Natural killer cell (primary cell): Measurements from ENCODE around the gene SPEN. TPM values are rescaled to one million over a fixed set of nuclear protein-coding genes. Genes with fewer than 3 reads are reported as not detected.

Experiments
- ATAC-seq, 3 donors: fragments of 150-1000 bp in 2 of 3; fragments of 200-7000 bp in 1 of 3; cut with Tn5 transposase; 1 replicate in 1 of 3; 2 replicates in 2 of 3; pipeline ENCODE4 v1.10.0; 2021; ENCODE audit warnings: mild to moderate bottlenecking in 2 of 3, moderate library complexity in 2 of 3
- DNase-seq, 2 donors: peaks; one replicate each; pipeline versions ENCODE4 v3.0.0 to v3.0.0-alpha.2; 2013 to 2021; ENCODE audit warnings: mixed read lengths in 1 of 2
- H3K27ac ChIP-seq: one replicate; pipeline ENCODE4 v1.5.1; 2013; ENCODE audit warnings: mild to moderate bottlenecking, low read length
- H3K27me3 ChIP-seq: one replicate; pipeline ENCODE4 v1.6.1; 2013; ENCODE audit warnings: low read length; ENCODE audit not compliant: control insufficient read depth, insufficient read depth
- H3K36me3 ChIP-seq: one replicate; pipeline ENCODE4 v1.6.1; 2013; ENCODE audit warnings: low read length; ENCODE audit not compliant: control insufficient read depth, insufficient read depth
- H3K4me1 ChIP-seq: one replicate; pipeline ENCODE4 v1.6.1; 2013; ENCODE audit warnings: low read length; ENCODE audit not compliant: control insufficient read depth, insufficient read depth
- H3K4me3 ChIP-seq: one replicate; pipeline ENCODE4 v1.5.1; 2013; ENCODE audit warnings: low read length
- H3K9me3 ChIP-seq: one replicate; pipeline ENCODE4 v1.6.1; 2013; ENCODE audit warnings: low read length; ENCODE audit not compliant: control insufficient read depth, insufficient read depth
- H3K27ac Mint-ChIP-seq, 2 donors: one replicate each; pipeline ENCODE4 v1.8.0; 2022; ENCODE audit warnings: mild to moderate bottlenecking in 2 of 2, mixed read lengths in 2 of 2, moderate library complexity in 1 of 2
- H3K27me3 Mint-ChIP-seq, 2 donors: one replicate each; pipeline ENCODE4 v1.8.0; 2022; ENCODE audit warnings: low read depth in 2 of 2, mixed read lengths in 2 of 2
- H3K36me3 Mint-ChIP-seq: one replicate; pipeline ENCODE4 v1.8.0; 2022; ENCODE audit warnings: mixed read lengths
- H3K4me1 Mint-ChIP-seq, 2 donors: one replicate each; pipeline ENCODE4 v1.8.0; 2022; ENCODE audit warnings: mixed read lengths in 2 of 2
- H3K4me3 Mint-ChIP-seq: one replicate; pipeline ENCODE4 v1.8.0; 2022; ENCODE audit warnings: mild to moderate bottlenecking, moderate library complexity, mixed read lengths
- H3K9me3 Mint-ChIP-seq, 2 donors: one replicate each; pipeline ENCODE4 v1.8.0; 2022; ENCODE audit warnings: mixed read lengths in 2 of 2
- CTCF ChIP-seq: fragments of 200-600 bp; IDR thresholded peaks from one replicate; pipeline ENCODE4 v1.8.0; 2022; ENCODE audit warnings: antibody characterized with exemption
- WGBS: methylation state at CpG from one replicate; pipeline ENCODE4 v1.1.7; 2013; ENCODE audit warnings: missing lambda C conversion rate; ENCODE audit not compliant: insufficient coverage; 5-methylcytosine and 5-hydroxymethylcytosine counted together
- intact Hi-C: fragments of 100-400 bp; cut with micrococcal nuclease; formaldehyde crosslinking; loops from one replicate; pipeline ENCODE4 v1.14.2; 2022
- total RNA-seq, 4 donors: library from RNA; stranded (reverse); fragments of 120-200 nt in 1 of 4; gene quantifications; one replicate each; pipeline versions ENCODE4 v1.2.3 to v1.2.4, GENCODE V29; 2013 to 2022

Gene SPEN
- total RNA-seq, 3 donors from 2014 or later (not counting 1 experiment from before 2014, with no cell fraction given), result 98.1 to 114 (median 105) TPM

- Histone ChIP-seq H3K4me1 (peaks cover 30% of the 10 kb centered on the region), H3K27ac (no peak overlapping the region), H3K9me3 (no peaks in the 10 kb centered on the region), H3K27me3 (no peaks in the 10 kb centered on the region), H3K36me3 (peaks cover 65% of the 10 kb centered on the region), H3K4me3 (no peak overlapping the region)
- peaks cover 25 to 30% of the 10 kb centered on the region in 2 donors for H3K4me1 Mint-ChIP-seq
- intact Hi-C loops, result no loop called here
- ATAC-seq, result no peak
- TF ChIP-seq CTCF, result no peak
- no peak overlapping the region for H3K4me3 Mint-ChIP-seq
- WGBS, result 98% methylated on average over 55 of the region's 55 CpGs
- H3K36me3 Mint-ChIP-seq, result no peaks in the 10 kb centered on the region
- no peak overlapping the region for H3K27ac Mint-ChIP-seq
- no peaks in the 10 kb centered on the region for H3K27me3 Mint-ChIP-seq
- no peaks in the 10 kb centered on the region for H3K9me3 Mint-ChIP-seq
- DNase-seq, result no peak
Observed at GRCh38 chr1:15944308-15945010, 97.0 kb downstream of the SPEN start.

- ATAC-seq, result no peak
- 96% methylated on average over 39 of the region's 39 CpGs for WGBS
- intact Hi-C loops, result no loop called here
- TF ChIP-seq CTCF, result no peak
- Histone ChIP-seq H3K27me3 (no peaks in the 10 kb centered on the region), H3K27ac (no peak overlapping the region), H3K4me1 (peaks cover 38% of the 10 kb centered on the region), H3K9me3 (no peaks in the 10 kb centered on the region), H3K4me3 (no peak overlapping the region), H3K36me3 (peaks cover 59% of the 10 kb centered on the region)
- H3K27me3 Mint-ChIP-seq, result no peaks in the 10 kb centered on the region
- H3K4me3 Mint-ChIP-seq, result no peak overlapping the region
- DNase-seq, result no peak
- peaks cover 32 to 37% of the 10 kb centered on the region in 2 donors for H3K4me1 Mint-ChIP-seq
- no peaks in the 10 kb centered on the region for H3K36me3 Mint-ChIP-seq
- peak overlapping the region in 1 of 2 donors; percentile 18 for H3K27ac Mint-ChIP-seq
- no peaks in the 10 kb centered on the region for H3K9me3 Mint-ChIP-seq
Observed at GRCh38 chr1:15945011-15945831, 97.7 kb downstream of the SPEN start.

- ATAC-seq, result no peak
- Mint-ChIP-seq H3K36me3 (no peaks in the 10 kb centered on the region), H3K4me1 (peaks cover 38 to 45% of the 10 kb centered on the region in 2 donors), H3K27me3 (no peaks in the 10 kb centered on the region), H3K9me3 (no peaks in the 10 kb centered on the region), H3K27ac (peak overlapping the region; percentile 87 to 93), H3K4me3 (no peak overlapping the region)
- intact Hi-C loops, result no loop called here
- H3K36me3 ChIP-seq, result peaks cover 52% of the 10 kb centered on the region
- H3K4me3 ChIP-seq, result no peak overlapping the region
- 96% methylated on average over 17 of the region's 17 CpGs for WGBS
- no peaks in the 10 kb centered on the region for H3K27me3 ChIP-seq
- TF ChIP-seq CTCF, result no peak
- no peaks in the 10 kb centered on the region for H3K9me3 ChIP-seq
- DNase-seq, result no peak
- H3K27ac ChIP-seq, result no peak overlapping the region
- H3K4me1 ChIP-seq, result peaks cover 45% of the 10 kb centered on the region
Observed at GRCh38 chr1:15945832-15946448, 98.4 kb downstream of the SPEN start.
